ENCODE results near the gene OBSCN.
"Not testable (repeated sequence)": the region's sequence is repeated elsewhere in the genome, so short reads cannot be mapped to it uniquely, and the experiment has no call there.

OBSCN gene

GRCh38 chr1:228264090-228264829 is 56.4 kb downstream of the OBSCN start:
- H2AFZ ChIP-seq (ENCODE audit: low read depth, low read length), result no peak overlapping the region
- no peaks in the 10 kb centered on the region for H3K4me1 ChIP-seq (ENCODE audit: insufficient read depth, low read length)
- peaks cover 6% of the 10 kb centered on the region for H3K9me3 ChIP-seq (ENCODE audit: low read length)
- no peak overlapping the region for H3K4me3 ChIP-seq (ENCODE audit: low read length)
- H3K36me3 ChIP-seq (ENCODE audit: insufficient read depth, low read length), result no peaks in the 10 kb centered on the region
- no peaks in the 10 kb centered on the region for H3K27me3 ChIP-seq (ENCODE audit: insufficient read depth, low read length)

GRCh38 chr1:228265167-228265566 is 57.3 kb downstream of the OBSCN start:
- no peaks in the 10 kb centered on the region for H3K36me3 ChIP-seq (ENCODE audit: insufficient read depth, low read length)
- H3K4me3 ChIP-seq (ENCODE audit: low read length), result no peak overlapping the region
- H3K27me3 ChIP-seq (ENCODE audit: insufficient read depth, low read length), result no peaks in the 10 kb centered on the region
- H3K4me1 ChIP-seq (ENCODE audit: insufficient read depth, low read length), result no peaks in the 10 kb centered on the region
- H2AFZ ChIP-seq (ENCODE audit: low read depth, low read length), result no peak overlapping the region
- H3K9me3 ChIP-seq (ENCODE audit: low read length), result peaks cover 2% of the 10 kb centered on the region

- no peaks in the 10 kb centered on the region for H3K36me3 ChIP-seq (ENCODE audit: insufficient read depth, low read length)
- H3K4me1 ChIP-seq (ENCODE audit: insufficient read depth, low read length), result no peaks in the 10 kb centered on the region
- no peak overlapping the region for H3K4me3 ChIP-seq (ENCODE audit: low read length)
- no peaks in the 10 kb centered on the region for H3K9me3 ChIP-seq (ENCODE audit: low read length)
- H3K27me3 ChIP-seq (ENCODE audit: insufficient read depth, low read length), result no peaks in the 10 kb centered on the region
- no peak overlapping the region for H2AFZ ChIP-seq (ENCODE audit: low read depth, low read length)
Observed at GRCh38 chr1:228267962-228268880, 60.4 kb downstream of the OBSCN start.

- Histone ChIP-seq H3K4me1 (ENCODE audit: insufficient read depth, low read length) (no peaks in the 10 kb centered on the region), H2AFZ (ENCODE audit: low read depth, low read length) (no peak overlapping the region), H3K36me3 (ENCODE audit: insufficient read depth, low read length) (no peaks in the 10 kb centered on the region), H3K27me3 (ENCODE audit: insufficient read depth, low read length) (no peaks in the 10 kb centered on the region), H3K9me3 (ENCODE audit: low read length) (no peaks in the 10 kb centered on the region), H3K4me3 (ENCODE audit: low read length) (no peak overlapping the region)
Observed at GRCh38 chr1:228268881-228269265, 61.0 kb downstream of the OBSCN start.

- H3K9me3 ChIP-seq (ENCODE audit: low read length); H3K4me1 ChIP-seq (ENCODE audit: insufficient read depth, low read length); H3K4me3 ChIP-seq (ENCODE audit: low read length); H2AFZ ChIP-seq (ENCODE audit: low read depth, low read length); H3K36me3 ChIP-seq (ENCODE audit: insufficient read depth, low read length); H3K27me3 ChIP-seq (ENCODE audit: insufficient read depth, low read length): not testable (repeated sequence)
Observed at GRCh38 chr1:228269431-228269830, 61.6 kb downstream of the OBSCN start.

- no peaks in the 10 kb centered on the region for H3K4me1 ChIP-seq (ENCODE audit: insufficient read depth, low read length)
- H3K36me3 ChIP-seq (ENCODE audit: insufficient read depth, low read length), result no peaks in the 10 kb centered on the region
- H3K27me3 ChIP-seq (ENCODE audit: insufficient read depth, low read length), result no peaks in the 10 kb centered on the region
- no peak overlapping the region for H3K4me3 ChIP-seq (ENCODE audit: low read length)
- no peak overlapping the region for H2AFZ ChIP-seq (ENCODE audit: low read depth, low read length)
- H3K9me3 ChIP-seq (ENCODE audit: low read length), result no peaks in the 10 kb centered on the region
Observed at GRCh38 chr1:228270032-228270431, 62.2 kb downstream of the OBSCN start.

GRCh38 chr1:228271701-228272251 is 63.9 kb downstream of the OBSCN start:
- H3K9me3 ChIP-seq (ENCODE audit: low read length), result no peaks in the 10 kb centered on the region
- H3K27me3 ChIP-seq (ENCODE audit: insufficient read depth, low read length), result no peaks in the 10 kb centered on the region
- no peak overlapping the region for H3K4me3 ChIP-seq (ENCODE audit: low read length)
- H3K36me3 ChIP-seq (ENCODE audit: insufficient read depth, low read length), result no peaks in the 10 kb centered on the region
- no peaks in the 10 kb centered on the region for H3K4me1 ChIP-seq (ENCODE audit: insufficient read depth, low read length)
- no peak overlapping the region for H2AFZ ChIP-seq (ENCODE audit: low read depth, low read length)

- no peaks in the 10 kb centered on the region for H3K27me3 ChIP-seq (ENCODE audit: insufficient read depth, low read length)
- H3K4me1 ChIP-seq (ENCODE audit: insufficient read depth, low read length), result no peaks in the 10 kb centered on the region
- no peaks in the 10 kb centered on the region for H3K36me3 ChIP-seq (ENCODE audit: insufficient read depth, low read length)
- H3K4me3 ChIP-seq (ENCODE audit: low read length), result no peak overlapping the region
- H2AFZ ChIP-seq (ENCODE audit: low read depth, low read length), result no peak overlapping the region
- H3K9me3 ChIP-seq (ENCODE audit: low read length), result no peaks in the 10 kb centered on the region
Observed at GRCh38 chr1:228272331-228272791, 64.5 kb downstream of the OBSCN start.

- no peaks in the 10 kb centered on the region for H3K36me3 ChIP-seq (ENCODE audit: insufficient read depth, low read length)
- no peak overlapping the region for H3K4me3 ChIP-seq (ENCODE audit: low read length)
- H3K27me3 ChIP-seq (ENCODE audit: insufficient read depth, low read length), result no peaks in the 10 kb centered on the region
- H3K9me3 ChIP-seq (ENCODE audit: low read length), result no peaks in the 10 kb centered on the region
- no peak overlapping the region for H2AFZ ChIP-seq (ENCODE audit: low read depth, low read length)
- no peaks in the 10 kb centered on the region for H3K4me1 ChIP-seq (ENCODE audit: insufficient read depth, low read length)
Observed at GRCh38 chr1:228272831-228273571, 65.2 kb downstream of the OBSCN start.

GRCh38 chr1:228273720-228274451 is 66.0 kb downstream of the OBSCN start:
- no peak overlapping the region for H3K4me3 ChIP-seq (ENCODE audit: low read length)
- H2AFZ ChIP-seq (ENCODE audit: low read depth, low read length), result no peak overlapping the region
- no peaks in the 10 kb centered on the region for H3K27me3 ChIP-seq (ENCODE audit: insufficient read depth, low read length)
- no peaks in the 10 kb centered on the region for H3K9me3 ChIP-seq (ENCODE audit: low read length)
- no peaks in the 10 kb centered on the region for H3K4me1 ChIP-seq (ENCODE audit: insufficient read depth, low read length)
- H3K36me3 ChIP-seq (ENCODE audit: insufficient read depth, low read length), result no peaks in the 10 kb centered on the region

- H2AFZ ChIP-seq (ENCODE audit: low read depth, low read length), result no peak overlapping the region
- no peaks in the 10 kb centered on the region for H3K4me1 ChIP-seq (ENCODE audit: insufficient read depth, low read length)
- H3K9me3 ChIP-seq (ENCODE audit: low read length), result no peaks in the 10 kb centered on the region
- no peak overlapping the region for H3K4me3 ChIP-seq (ENCODE audit: low read length)
- no peaks in the 10 kb centered on the region for H3K27me3 ChIP-seq (ENCODE audit: insufficient read depth, low read length)
- no peaks in the 10 kb centered on the region for H3K36me3 ChIP-seq (ENCODE audit: insufficient read depth, low read length)
Observed at GRCh38 chr1:228274452-228275178, 66.8 kb downstream of the OBSCN start.

GRCh38 chr1:228275179-228275429 is 67.3 kb downstream of the OBSCN start:
- H2AFZ ChIP-seq (ENCODE audit: low read depth, low read length), result peak overlapping the region; percentile 74
- no peaks in the 10 kb centered on the region for H3K4me1 ChIP-seq (ENCODE audit: insufficient read depth, low read length)
- peak overlapping the region; percentile 49 for H3K4me3 ChIP-seq (ENCODE audit: low read length)
- no peaks in the 10 kb centered on the region for H3K27me3 ChIP-seq (ENCODE audit: insufficient read depth, low read length)
- no peaks in the 10 kb centered on the region for H3K9me3 ChIP-seq (ENCODE audit: low read length)
- H3K36me3 ChIP-seq (ENCODE audit: insufficient read depth, low read length), result no peaks in the 10 kb centered on the region

Measured in neuron (in vitro differentiated cells).